Sciatic nerve (tissue), 2 donors: ENCODE results near the gene POU4F2. TPM values are rescaled to one million over a fixed set of nuclear protein-coding genes. Genes with fewer than 3 reads are reported as not detected.

ENCODE experiments used
- ATAC-seq: fragments of 200-7000 bp; cut with Tn5 transposase; one replicate; pipeline ENCODE4 v1.9.1; 2020; ENCODE audit warnings: mild to moderate bottlenecking, moderate library complexity
- DNase-seq: peaks from one replicate; pipeline ENCODE4 v3.0.0-alpha.2; 2020; ENCODE audit warnings: low spot score
- intact Hi-C: fragments of 100-400 bp; cut with DNase I; formaldehyde crosslinking; loops from one replicate; pipeline ENCODE4 v1.14.2; 2022
- total RNA-seq: library from RNA; stranded (reverse); fragmentation: NEBNext Ultra II Directional; extraction: Animal tissue kit (Norgen Biotek cat#: 25700); gene quantifications from one replicate; pipeline ENCODE4 v1.2.1, GENCODE V29; 2021
- donor health status: DM: no; HTN: no; CAD: no.
- donor health status: DM: no; HTN: no; CAD: no.

Gene POU4F2, protein sequence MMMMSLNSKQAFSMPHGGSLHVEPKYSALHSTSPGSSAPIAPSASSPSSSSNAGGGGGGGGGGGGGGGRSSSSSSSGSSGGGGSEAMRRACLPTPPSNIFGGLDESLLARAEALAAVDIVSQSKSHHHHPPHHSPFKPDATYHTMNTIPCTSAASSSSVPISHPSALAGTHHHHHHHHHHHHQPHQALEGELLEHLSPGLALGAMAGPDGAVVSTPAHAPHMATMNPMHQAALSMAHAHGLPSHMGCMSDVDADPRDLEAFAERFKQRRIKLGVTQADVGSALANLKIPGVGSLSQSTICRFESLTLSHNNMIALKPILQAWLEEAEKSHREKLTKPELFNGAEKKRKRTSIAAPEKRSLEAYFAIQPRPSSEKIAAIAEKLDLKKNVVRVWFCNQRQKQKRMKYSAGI
- total RNA-seq: not detected

DNA sequence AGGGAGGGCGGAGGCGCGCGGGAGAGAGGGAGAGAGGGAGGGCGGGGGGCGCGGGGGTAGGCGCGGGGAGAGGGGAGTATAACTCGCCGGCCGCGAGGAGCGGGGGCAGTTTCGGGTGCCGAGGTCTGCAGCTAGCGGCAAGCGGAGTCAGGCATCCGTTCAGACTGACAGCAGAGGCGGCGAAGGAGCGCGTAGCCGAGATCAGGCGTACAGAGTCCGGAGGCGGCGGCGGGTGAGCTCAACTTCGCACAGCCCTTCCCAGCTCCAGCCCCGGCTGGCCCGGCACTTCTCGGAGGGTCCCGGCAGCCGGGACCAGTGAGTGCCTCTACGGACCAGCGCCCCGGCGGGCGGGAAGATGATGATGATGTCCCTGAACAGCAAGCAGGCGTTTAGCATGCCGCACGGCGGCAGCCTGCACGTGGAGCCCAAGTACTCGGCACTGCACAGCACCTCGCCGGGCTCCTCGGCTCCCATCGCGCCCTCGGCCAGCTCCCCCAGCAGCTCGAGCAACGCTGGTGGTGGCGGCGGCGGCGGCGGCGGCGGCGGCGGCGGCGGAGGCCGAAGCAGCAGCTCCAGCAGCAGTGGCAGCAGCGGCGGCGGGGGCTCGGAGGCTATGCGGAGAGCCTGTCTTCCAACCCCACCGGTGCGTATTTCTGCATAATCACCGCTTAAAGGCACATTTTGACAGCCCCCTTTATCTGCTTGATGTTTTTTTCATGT, at the start of gene POU4F2:
Gene POU4F2 (plus strand): TSS at position 108 of the 720 bp plus-strand sequence. CDS start 248 bp downstream, at position 356.
- no peak for ATAC-seq
- DNase-seq: no peak
- intact Hi-C loops: no loop called here

DNA sequence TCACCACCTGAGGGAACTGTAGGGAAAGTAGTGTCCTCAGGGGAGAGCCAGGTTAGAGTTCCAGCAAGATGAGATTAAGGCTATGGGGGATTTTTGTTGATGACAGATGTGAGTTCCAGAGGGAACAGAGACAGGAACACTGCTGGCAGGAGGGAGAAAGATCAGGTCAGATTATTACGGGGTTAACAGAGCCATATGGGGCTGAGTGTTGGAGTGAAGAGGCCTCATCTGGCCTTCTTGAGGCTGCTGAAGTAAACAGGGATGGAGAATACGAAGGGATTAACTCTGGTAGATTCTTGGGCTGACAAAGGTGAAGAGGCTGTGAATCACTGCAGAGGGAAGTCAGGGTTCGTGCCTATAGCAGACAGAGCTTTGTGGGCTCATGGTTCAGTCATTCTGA, 47.9 kb upstream of the POU4F2 start:
- DNase-seq (no peak), ATAC-seq (no peak)
- intact Hi-C loops: no loop called here

DNA sequence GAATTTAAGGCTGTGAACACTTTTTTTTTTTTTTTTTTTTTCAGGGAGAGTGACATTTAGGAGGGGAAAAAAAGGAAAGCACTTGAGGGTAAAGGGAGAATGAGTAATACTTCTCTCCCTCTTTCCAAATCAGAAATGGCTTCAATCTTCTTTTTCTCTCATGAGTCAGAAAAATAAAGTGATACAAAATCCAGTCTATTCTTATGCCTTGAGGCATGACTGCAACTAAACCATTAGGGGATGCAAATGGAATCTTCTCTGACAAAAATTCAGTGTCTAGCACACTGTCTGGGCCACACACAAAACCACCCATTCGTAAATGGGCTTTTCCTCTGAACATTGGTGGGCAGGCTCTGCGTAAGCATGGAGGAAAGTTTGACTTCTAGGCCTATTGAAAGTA, 46.7 kb upstream of the POU4F2 start:
- DNase-seq (no peak), ATAC-seq (no peak)
- intact Hi-C loops: no loop called here

DNA sequence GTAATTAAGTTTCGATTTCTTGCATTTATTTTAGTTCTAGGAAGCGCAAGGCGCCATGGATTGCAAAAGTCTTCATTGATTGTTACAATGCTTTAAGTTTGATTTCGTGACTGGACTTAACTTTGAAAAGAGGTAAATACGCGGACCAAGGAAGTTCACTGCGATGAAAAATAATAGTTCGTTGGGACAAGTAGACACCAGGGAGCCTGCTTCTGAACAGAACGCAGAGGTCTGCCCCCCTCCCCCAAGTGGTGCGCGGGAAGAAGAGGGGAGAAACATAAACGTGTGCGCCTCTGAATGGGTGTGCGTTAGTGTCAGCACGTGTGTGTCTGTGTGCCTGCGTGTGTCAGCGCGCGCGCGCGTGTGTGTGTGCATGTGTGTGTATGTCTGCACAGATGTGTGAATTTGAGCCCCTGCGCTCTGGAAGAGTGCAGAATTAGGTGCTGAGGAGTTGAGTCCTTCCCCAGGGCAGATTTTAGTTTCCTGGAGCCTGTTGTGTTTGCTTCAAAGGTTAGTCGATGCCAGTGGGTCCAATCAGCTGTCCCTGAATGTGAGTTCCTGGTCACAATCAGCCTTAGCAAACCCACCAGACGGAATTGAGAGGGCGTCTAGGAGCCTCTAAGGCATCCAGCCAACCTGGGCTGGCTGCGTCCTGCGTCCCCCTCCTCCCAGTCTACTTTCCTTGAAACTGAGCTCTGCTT, 5.8 kb upstream of the POU4F2 start:
- intact Hi-C loops: no loop called here
- ATAC-seq (no peak), DNase-seq (no peak)

DNA sequence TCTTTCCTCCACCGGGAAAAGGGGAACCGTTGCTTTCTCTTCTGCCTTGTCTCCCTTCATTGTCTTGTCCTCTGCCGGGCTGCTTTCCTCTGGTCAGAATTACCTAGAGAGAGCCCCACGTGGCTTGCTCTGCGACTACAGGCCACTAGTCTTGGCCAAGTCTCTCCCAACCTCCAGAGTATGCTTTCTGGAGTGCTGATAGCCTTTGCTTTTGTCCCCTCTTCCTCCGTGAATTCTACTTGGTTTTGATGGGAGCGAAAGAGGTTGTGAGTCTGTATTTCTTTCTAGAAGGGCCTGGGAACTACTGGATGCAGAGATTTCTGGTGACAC, 5.3 kb upstream of the POU4F2 start:
- ATAC-seq: no peak
- no peak for DNase-seq
- intact Hi-C loops: no loop called here

DNA sequence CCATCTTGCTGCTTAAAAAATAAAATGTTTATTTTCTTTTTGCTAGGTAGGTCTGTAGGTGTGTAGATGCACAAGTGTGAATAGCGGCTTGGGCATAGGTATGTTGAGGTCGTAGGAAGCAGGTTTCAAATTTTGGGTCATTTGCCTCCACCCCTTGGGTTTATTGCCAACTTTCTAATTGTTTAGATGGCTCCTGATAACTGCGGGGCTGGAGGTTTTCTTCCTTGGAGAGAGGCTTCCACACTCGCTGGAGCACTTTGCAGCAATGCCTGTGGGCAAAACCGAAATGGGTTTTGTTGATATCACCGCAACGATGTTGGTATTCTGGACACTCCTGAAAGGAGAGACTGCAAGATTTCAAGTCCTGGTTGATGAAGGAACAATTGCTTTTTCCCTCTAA, 3.9 kb upstream of the POU4F2 start:
- ATAC-seq (no peak), DNase-seq (no peak)
- intact Hi-C loops: no loop called here

DNA sequence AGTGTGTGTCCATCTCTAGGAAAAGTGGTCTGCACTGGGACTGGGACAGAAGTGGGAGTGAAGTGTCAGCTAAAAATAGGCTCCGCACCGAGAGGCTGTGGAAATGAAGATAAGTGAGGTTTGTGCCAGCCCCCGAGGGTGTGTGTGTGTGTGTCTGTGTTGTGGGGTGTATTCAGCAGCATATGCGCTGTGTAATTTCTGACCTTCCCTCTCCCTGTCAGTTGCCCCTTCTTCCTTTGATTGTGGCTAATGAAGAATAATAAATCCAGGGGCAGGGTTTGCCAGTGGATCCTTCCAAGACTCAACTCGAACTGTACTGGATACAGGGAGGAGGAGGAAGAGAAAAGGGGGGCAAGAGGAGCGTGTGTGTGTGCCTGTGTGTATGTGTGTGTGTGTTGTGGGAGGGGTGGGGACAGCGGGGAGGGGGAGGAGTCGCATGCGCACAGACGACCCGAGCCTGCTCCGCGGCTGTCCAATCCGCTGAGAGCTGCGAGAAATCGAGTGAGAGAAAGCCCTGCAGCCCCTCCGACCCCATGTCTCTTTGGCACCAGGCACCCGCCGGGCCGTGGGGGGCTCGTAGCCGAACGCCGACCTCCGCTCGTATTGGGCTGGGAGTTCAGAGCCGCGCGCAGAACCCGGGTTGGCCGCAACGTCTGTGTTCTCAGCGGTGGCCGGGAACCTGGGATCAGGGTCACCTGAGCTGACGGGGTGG, 916 bp upstream of the POU4F2 start:
- DNase-seq: no peak
- ATAC-seq: no peak
- intact Hi-C loops: no loop called here

DNA sequence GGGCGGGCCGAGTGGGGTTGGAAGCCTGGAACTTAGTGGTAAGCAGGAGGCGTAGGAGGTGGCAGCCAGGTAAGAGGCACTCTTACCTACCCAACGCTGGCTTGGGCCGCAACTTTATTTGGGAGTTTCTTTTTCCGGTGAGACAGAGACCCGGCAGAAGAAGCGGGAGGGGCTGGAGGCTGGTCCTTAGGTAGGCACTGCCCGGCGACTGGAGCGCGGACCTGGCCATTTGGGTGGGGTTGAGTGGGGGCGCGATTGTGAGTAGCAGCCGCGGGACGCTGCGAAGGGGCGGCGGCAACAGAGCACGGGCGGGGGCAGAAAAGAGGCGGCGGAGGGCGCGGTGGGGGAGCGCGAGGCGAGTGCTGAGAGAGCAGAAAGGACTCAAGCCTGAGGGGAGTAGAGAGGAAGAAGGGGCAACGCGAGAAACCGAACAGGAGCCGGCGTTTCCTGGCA, 334 bp upstream of the POU4F2 start:
- ATAC-seq (no peak), DNase-seq (no peak)
- intact Hi-C loops: no loop called here

DNA sequence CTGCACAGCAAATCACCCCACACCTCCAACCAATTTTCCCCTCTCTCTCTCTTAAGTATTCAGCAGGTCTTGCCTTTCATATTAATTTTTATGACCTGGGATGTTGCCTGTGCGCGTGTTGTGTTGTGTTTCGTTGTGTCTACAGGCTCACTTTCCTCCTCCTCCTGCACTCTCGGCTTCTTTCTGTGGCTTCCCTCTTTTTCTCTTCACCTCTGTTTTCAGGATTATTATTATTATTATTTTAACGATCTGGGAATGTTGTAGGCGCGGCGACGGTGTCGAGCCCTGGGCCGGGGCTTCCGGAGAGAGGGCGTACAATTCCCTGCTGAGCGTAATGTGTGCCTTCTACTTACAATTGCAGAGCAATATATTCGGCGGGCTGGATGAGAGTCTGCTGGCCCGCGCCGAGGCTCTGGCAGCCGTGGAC, 826 bp downstream of the POU4F2 start:
- intact Hi-C loops: no loop called here
- ATAC-seq: no peak

DNA sequence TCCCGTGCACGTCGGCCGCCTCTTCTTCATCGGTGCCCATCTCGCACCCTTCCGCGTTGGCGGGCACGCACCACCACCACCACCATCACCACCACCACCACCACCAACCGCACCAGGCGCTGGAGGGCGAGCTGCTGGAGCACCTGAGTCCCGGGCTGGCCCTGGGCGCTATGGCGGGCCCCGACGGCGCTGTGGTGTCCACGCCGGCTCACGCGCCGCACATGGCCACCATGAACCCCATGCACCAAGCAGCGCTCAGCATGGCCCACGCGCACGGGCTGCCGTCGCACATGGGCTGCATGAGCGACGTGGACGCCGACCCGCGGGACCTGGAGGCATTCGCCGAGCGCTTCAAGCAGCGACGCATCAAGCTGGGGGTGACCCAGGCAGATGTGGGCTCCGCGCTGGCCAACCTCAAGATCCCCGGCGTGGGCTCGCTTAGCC, 1.4 kb downstream of the POU4F2 start:
- no peak for DNase-seq
- ATAC-seq: no peak
- intact Hi-C loops: no loop called here

More for the DNA sequence above, 826 bp downstream of the POU4F2 start:
- no peak for DNase-seq

DNA sequence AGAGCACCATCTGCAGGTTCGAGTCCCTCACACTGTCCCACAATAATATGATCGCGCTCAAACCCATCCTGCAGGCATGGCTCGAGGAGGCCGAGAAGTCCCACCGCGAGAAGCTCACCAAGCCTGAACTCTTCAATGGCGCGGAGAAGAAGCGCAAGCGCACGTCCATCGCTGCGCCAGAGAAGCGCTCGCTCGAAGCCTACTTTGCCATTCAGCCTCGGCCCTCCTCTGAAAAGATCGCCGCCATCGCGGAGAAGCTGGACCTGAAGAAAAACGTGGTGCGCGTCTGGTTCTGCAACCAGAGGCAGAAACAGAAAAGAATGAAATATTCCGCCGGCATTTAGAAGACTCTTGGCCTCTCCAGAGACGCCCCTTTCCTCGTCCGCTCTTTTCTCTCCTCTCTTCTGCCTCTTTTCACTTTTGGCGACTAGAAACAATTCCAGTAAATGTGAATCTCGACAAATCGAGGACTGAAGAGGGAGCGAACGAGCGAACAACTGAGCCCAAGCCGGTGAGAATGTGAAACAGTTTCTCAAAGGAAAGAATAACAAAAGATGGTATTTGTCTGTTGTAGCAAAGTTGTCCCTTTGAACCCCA, 1.9 kb downstream of the POU4F2 start:
- ATAC-seq (no peak), DNase-seq (no peak)
- intact Hi-C loops: no loop called here

DNA sequence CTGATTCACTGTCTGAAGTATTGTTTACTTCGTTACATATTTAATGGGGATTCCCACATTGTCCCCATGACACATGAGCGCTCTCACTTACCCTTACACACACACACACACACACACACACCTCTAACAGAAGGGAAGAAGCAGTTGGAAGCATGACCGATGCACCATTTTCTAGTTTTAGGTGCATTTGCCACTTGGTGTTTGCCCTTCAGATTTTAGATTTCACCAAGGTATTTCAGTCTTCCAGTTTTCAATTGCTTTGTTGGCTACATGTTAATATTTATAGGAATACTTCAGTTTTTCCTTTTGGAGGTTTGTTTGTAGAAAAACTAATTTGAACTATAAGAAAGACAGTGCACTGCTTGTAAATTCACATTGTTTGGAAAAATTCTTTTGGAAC, 3.1 kb downstream of the POU4F2 start:
- intact Hi-C loops: no loop called here
- ATAC-seq (no peak), DNase-seq (no peak)

DNA sequence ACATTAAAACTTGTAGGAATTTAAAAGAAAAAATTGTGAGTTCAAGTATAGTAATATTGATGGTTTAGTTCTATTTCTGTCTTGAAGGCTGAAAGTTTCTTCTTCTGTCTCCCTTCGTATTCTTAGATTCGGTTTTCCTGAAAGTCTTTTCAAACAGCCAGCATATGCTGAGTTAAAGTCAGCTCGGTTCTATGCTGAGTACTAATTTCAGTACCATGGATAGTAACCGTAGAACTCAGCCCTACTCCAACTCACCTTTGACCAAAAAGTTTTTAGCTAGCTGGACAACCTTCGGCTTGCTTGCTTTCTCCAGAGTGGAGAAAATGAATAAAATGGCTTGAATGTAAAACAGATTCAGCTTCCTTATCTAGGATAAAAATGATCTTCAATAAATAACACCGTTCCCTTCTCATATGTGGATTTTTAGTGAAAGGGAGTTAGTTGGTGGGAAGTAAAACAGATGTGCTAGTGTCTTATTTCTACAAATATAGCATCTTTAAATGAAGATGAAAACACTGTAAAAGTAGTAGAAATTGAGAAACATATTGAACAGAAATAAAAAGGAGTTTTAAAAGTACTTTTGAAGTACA, 5.2 kb downstream of the POU4F2 start:
- ATAC-seq: no peak
- no peak for DNase-seq
- intact Hi-C loops: no loop called here

DNA sequence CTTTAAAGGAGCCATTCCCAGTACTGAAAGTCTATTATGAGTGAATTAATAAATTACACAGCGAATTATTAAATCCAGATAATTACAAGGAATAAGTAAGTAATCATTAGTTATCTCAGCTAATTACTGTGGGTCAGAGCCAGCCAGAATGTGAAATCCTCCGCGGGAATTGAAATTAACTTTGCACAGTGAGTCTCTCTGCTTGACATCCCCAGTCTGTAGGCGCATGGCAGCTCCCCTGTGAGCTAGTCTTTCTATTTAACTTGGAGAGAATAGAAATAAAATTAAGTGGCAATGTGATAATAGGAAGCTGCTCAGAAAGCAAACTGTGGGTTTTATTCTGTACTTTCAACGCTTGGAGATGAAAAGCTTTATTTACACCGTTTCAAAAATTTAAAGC, 7.2 kb downstream of the POU4F2 start:
- intact Hi-C loops: no loop called here
- ATAC-seq (no peak), DNase-seq (no peak)

DNA sequence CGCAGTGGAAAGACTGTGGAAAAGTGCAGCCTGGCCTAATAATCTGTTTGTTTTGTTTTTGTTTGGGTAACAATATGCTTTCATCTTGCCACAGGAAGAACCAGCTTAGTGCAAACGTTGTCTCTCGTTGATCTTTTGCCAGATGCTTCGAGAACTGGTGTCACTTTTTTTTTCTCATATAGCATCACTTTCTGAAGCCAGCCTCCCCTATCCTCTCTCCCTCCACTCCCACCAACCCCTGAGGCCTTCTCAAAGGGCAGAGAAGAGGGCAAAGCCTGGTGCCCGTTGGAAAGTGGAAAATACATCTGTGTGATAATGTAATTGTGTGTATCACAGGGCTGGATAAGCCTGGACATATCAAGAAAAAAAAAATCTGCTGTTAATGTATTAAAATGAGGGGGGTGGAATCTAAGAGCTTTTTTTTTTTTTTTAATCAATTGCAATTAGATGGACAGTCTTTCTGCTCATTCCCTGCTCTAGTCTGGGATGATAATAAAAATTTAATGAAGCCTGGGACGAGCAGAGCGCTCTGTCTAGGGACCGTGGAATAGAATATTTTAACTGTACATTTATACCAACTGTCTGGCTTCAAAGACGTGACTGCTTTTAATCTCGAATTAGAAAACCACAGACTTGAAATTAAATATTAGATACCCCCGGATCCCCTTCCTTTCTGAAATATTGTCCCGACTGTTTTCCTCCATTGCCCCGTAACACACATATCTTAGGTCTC, 8.1 kb downstream of the POU4F2 start:
- intact Hi-C loops: no loop called here
- no peak for DNase-seq
- no peak for ATAC-seq

DNA sequence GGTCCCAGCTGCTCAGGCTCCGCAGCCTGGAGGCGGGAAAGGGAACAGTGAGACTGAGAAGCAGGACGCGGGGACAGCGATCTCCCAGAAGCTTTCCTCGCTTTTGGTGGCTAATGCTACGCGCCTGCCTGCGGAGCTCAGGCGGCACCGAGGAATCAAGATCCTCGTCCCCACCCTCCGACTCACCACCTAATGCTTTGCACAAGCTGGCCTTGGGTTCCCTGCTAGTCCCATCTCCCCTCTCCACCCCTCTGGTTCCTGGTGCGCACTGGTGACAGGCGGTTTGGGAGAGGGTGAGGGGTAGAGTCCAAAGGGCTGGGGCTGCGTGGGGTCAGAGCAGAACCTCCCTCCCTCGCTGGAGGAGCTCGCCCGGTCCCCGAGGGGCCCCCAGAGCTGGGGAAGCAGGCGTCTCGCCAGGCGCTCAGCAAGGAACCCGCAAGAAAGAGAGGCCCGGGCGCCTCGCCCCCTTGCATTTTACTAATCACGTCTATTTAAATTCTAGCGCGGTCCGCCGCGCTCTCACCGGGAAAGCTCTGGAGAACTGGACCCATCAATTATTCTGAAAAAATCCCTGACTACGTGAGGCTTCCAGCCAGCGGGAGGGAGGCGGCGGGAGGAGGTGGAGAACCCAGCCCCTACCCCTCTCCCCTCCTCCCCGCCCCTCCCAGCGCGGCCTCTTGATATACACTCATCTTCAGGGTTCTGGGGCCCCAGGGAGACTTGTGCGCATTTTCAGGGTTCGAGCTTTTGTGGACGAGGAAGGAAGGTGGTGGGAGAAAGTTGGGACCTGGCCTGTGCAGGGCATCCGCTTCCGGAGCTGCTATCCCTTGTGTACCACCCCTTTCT, 9.1 kb downstream of the POU4F2 start:
- intact Hi-C loops: no loop called here
- DNase-seq (no peak), ATAC-seq (no peak)

DNA sequence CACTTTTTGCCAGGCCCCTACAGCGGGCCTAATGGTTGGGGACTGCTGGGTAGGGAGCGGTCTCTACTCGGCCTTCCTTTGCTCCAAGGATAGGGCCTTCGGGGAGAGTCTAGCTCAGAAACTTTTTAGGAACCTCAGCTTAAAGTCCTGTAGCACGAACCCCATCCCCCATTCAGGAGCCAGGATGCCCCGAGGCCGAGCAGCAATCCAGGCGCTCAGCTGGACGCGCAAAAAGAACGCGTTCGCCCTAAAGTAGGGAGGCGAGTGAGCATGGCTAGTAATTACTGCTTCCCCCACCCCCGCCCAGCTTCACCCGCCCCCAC, 9.7 kb downstream of the POU4F2 start:
- ATAC-seq (no peak), DNase-seq (no peak)
- intact Hi-C loops: no loop called here
